Measurements from ENCODE around the gene ALPK1.
A peak's percentile ranks its signal among the peaks of the same experiment; 100 is the strongest.

ALPK1 gene

GRCh38 chr4:112357897-112358296, 60.7 kb downstream of the ALPK1 start:
- Histone ChIP-seq H3K4me2 (ENCODE audit: low read length) (no peak overlapping the region), H3K79me2 (ENCODE audit: control insufficient read depth, insufficient read depth, low read length, poor library complexity) (no peaks in the 10 kb centered on the region), H3K9ac (ENCODE audit: low read length) (no peak overlapping the region), H2AK5ac (ENCODE audit: low read length) (no peak overlapping the region), H4K8ac (ENCODE audit: low read depth, low read length) (no peak overlapping the region), H3K36me3 (ENCODE audit: control insufficient read depth in 1 of 2, insufficient read depth in 2 of 2, low read length in 2 of 2) (no peaks in the 10 kb centered on the region), H2BK5ac (ENCODE audit: low read depth, low read length, poor library complexity) (no peak overlapping the region), H4K91ac (ENCODE audit: low read depth, low read length) (no peak overlapping the region), H3K27me3 (ENCODE audit: insufficient read depth, low read length) (no peaks in the 10 kb centered on the region), H3K4me3 (ENCODE audit: low read depth, low read length) (no peak overlapping the region), H3K79me1 (ENCODE audit: low read length) (no peaks in the 10 kb centered on the region), H4K12ac (ENCODE audit: low read depth, low read length) (no peak overlapping the region), H3K27ac (ENCODE audit: low read depth, low read length) (no peak overlapping the region), H3K14ac (ENCODE audit: low read length) (no peak overlapping the region), H3K4me1 (ENCODE audit: control insufficient read depth in 1 of 2, insufficient read depth in 2 of 2, low read length in 2 of 2) (peaks cover 0 to 2% of the 10 kb centered on the region in 2 experiments), H2AFZ (ENCODE audit: insufficient read depth, low read length, poor library complexity) (no peak overlapping the region), H2BK120ac (ENCODE audit: insufficient read depth, low read length, poor library complexity) (no peak overlapping the region), H3K23ac (ENCODE audit: low read length) (no peak overlapping the region), H3K9me3 (ENCODE audit: insufficient read depth, low read depth, low read length) (peaks cover 17% of the 10 kb centered on the region), H2BK12ac (ENCODE audit: low read length) (no peak overlapping the region), H3K4ac (ENCODE audit: low read depth, low read length) (no peak overlapping the region), H3K18ac (ENCODE audit: low read length) (no peak overlapping the region)
- DNase-seq: no peak
- WGBS (ENCODE audit: extremely low coverage, insufficient coverage, insufficient read length): no CpG with 5 or more reads among the region's 14 CpGs

- Histone ChIP-seq H3K36me3 (ENCODE audit: control insufficient read depth in 1 of 2, insufficient read depth in 2 of 2, low read length in 2 of 2) (no peaks in the 10 kb centered on the region), H3K79me2 (ENCODE audit: control insufficient read depth, insufficient read depth, low read length, poor library complexity) (no peaks in the 10 kb centered on the region), H4K12ac (ENCODE audit: low read depth, low read length) (no peak overlapping the region), H3K27ac (ENCODE audit: low read depth, low read length) (no peak overlapping the region), H3K27me3 (ENCODE audit: insufficient read depth, low read length) (no peaks in the 10 kb centered on the region), H3K23ac (ENCODE audit: low read length) (no peak overlapping the region), H3K9ac (ENCODE audit: low read length) (no peak overlapping the region), H2BK12ac (ENCODE audit: low read length) (no peak overlapping the region), H3K9me3 (ENCODE audit: insufficient read depth, low read depth, low read length) (peaks cover 17% of the 10 kb centered on the region), H3K4ac (ENCODE audit: low read depth, low read length) (no peak overlapping the region), H2BK5ac (ENCODE audit: low read depth, low read length, poor library complexity) (no peak overlapping the region), H3K4me1 (ENCODE audit: control insufficient read depth in 1 of 2, insufficient read depth in 2 of 2, low read length in 2 of 2) (peaks cover 0 to 2% of the 10 kb centered on the region in 2 experiments), H3K14ac (ENCODE audit: low read length) (no peak overlapping the region), H3K79me1 (ENCODE audit: low read length) (no peaks in the 10 kb centered on the region), H2AFZ (ENCODE audit: insufficient read depth, low read length, poor library complexity) (no peak overlapping the region), H3K4me2 (ENCODE audit: low read length) (no peak overlapping the region), H2BK120ac (ENCODE audit: insufficient read depth, low read length, poor library complexity) (no peak overlapping the region), H3K4me3 (ENCODE audit: low read depth, low read length) (no peak overlapping the region), H4K8ac (ENCODE audit: low read depth, low read length) (no peak overlapping the region), H4K91ac (ENCODE audit: low read depth, low read length) (no peak overlapping the region), H2AK5ac (ENCODE audit: low read length) (no peak overlapping the region), H3K18ac (ENCODE audit: low read length) (no peak overlapping the region)
- DNase-seq: no peak
- no CpG with 5 or more reads among the region's 10 CpGs for WGBS (ENCODE audit: extremely low coverage, insufficient coverage, insufficient read length)
Observed at GRCh38 chr4:112358415-112358814, 61.2 kb downstream of the ALPK1 start.

- Histone ChIP-seq H3K4ac (ENCODE audit: low read depth, low read length) (no peak overlapping the region), H4K12ac (ENCODE audit: low read depth, low read length) (no peak overlapping the region), H3K14ac (ENCODE audit: low read length) (no peak overlapping the region), H2AK5ac (ENCODE audit: low read length) (no peak overlapping the region), H4K91ac (ENCODE audit: low read depth, low read length) (no peak overlapping the region), H4K8ac (ENCODE audit: low read depth, low read length) (no peak overlapping the region), H2BK5ac (ENCODE audit: low read depth, low read length, poor library complexity) (no peak overlapping the region), H3K4me3 (ENCODE audit: low read depth, low read length) (no peak overlapping the region), H3K18ac (ENCODE audit: low read length) (no peak overlapping the region), H3K9ac (ENCODE audit: low read length) (no peak overlapping the region), H3K79me2 (ENCODE audit: control insufficient read depth, insufficient read depth, low read length, poor library complexity) (no peaks in the 10 kb centered on the region), H3K79me1 (ENCODE audit: low read length) (no peaks in the 10 kb centered on the region), H3K9me3 (ENCODE audit: insufficient read depth, low read depth, low read length) (peaks cover 17% of the 10 kb centered on the region), H2BK12ac (ENCODE audit: low read length) (no peak overlapping the region), H3K4me1 (ENCODE audit: control insufficient read depth in 1 of 2, insufficient read depth in 2 of 2, low read length in 2 of 2) (peaks cover 0 to 2% of the 10 kb centered on the region in 2 experiments), H2BK120ac (ENCODE audit: insufficient read depth, low read length, poor library complexity) (no peak overlapping the region), H3K4me2 (ENCODE audit: low read length) (no peak overlapping the region), H3K36me3 (ENCODE audit: control insufficient read depth in 1 of 2, insufficient read depth in 2 of 2, low read length in 2 of 2) (no peaks in the 10 kb centered on the region), H3K23ac (ENCODE audit: low read length) (no peak overlapping the region), H3K27me3 (ENCODE audit: insufficient read depth, low read length) (no peaks in the 10 kb centered on the region), H2AFZ (ENCODE audit: insufficient read depth, low read length, poor library complexity) (no peak overlapping the region), H3K27ac (ENCODE audit: low read depth, low read length) (no peak overlapping the region)
- no CpG with 5 or more reads among the region's 16 CpGs for WGBS (ENCODE audit: extremely low coverage, insufficient coverage, insufficient read length)
- DNase-seq: no peak
Observed at GRCh38 chr4:112358952-112359749, 62.0 kb downstream of the ALPK1 start.

- H2BK12ac ChIP-seq (ENCODE audit: low read length): no peak overlapping the region
- H3K36me3 ChIP-seq (ENCODE audit: control insufficient read depth in 1 of 2, insufficient read depth in 2 of 2, low read length in 2 of 2): no peaks in the 10 kb centered on the region
- H3K4ac ChIP-seq (ENCODE audit: low read depth, low read length): no peak overlapping the region
- no peak overlapping the region for H4K12ac ChIP-seq (ENCODE audit: low read depth, low read length)
- H3K27ac ChIP-seq (ENCODE audit: low read depth, low read length): peak overlapping the region; percentile 35
- DNase-seq: no peak
- no peak overlapping the region for H3K9ac ChIP-seq (ENCODE audit: low read length)
- no peak overlapping the region for H3K23ac ChIP-seq (ENCODE audit: low read length)
- no peak overlapping the region for H3K14ac ChIP-seq (ENCODE audit: low read length)
- H2AK5ac ChIP-seq (ENCODE audit: low read length): no peak overlapping the region
- no peak overlapping the region for H2AFZ ChIP-seq (ENCODE audit: insufficient read depth, low read length, poor library complexity)
- no peak overlapping the region for H2BK120ac ChIP-seq (ENCODE audit: insufficient read depth, low read length, poor library complexity)
- H3K27me3 ChIP-seq (ENCODE audit: insufficient read depth, low read length): no peaks in the 10 kb centered on the region
- no peak overlapping the region for H4K8ac ChIP-seq (ENCODE audit: low read depth, low read length)
- no peaks in the 10 kb centered on the region for H3K79me2 ChIP-seq (ENCODE audit: control insufficient read depth, insufficient read depth, low read length, poor library complexity)
- peaks cover 17% of the 10 kb centered on the region for H3K9me3 ChIP-seq (ENCODE audit: insufficient read depth, low read depth, low read length)
- H3K4me3 ChIP-seq (ENCODE audit: low read depth, low read length): no peak overlapping the region
- peaks cover 0 to 2% of the 10 kb centered on the region in 2 experiments for H3K4me1 ChIP-seq (ENCODE audit: control insufficient read depth in 1 of 2, insufficient read depth in 2 of 2, low read length in 2 of 2)
- H3K18ac ChIP-seq (ENCODE audit: low read length): no peak overlapping the region
- H3K79me1 ChIP-seq (ENCODE audit: low read length): no peaks in the 10 kb centered on the region
- WGBS (ENCODE audit: extremely low coverage, insufficient coverage, insufficient read length): no CpG with 5 or more reads among the region's 6 CpGs
- no peak overlapping the region for H2BK5ac ChIP-seq (ENCODE audit: low read depth, low read length, poor library complexity)
- H3K4me2 ChIP-seq (ENCODE audit: low read length): peak overlapping the region; percentile 29
- H4K91ac ChIP-seq (ENCODE audit: low read depth, low read length): no peak overlapping the region
Observed at GRCh38 chr4:112361181-112361791, 64.1 kb downstream of the ALPK1 start.

Measured in trophoblast cell (in vitro differentiated cells and primary cell).